ENCODE results near the gene CNTNAP3B. TPM values are rescaled to one million over a fixed set of nuclear protein-coding genes. Genes with fewer than 3 reads are reported as not detected.
A peak's percentile ranks its signal among the peaks of the same experiment; 100 is the strongest.
"Not testable (repeated sequence)": the region's sequence is repeated elsewhere in the genome, so short reads cannot be mapped to it uniquely, and the experiment has no call there.

The CNTNAP3B gene
- total RNA-seq, 2 experiments from 2014 or later: not detected

DNA sequence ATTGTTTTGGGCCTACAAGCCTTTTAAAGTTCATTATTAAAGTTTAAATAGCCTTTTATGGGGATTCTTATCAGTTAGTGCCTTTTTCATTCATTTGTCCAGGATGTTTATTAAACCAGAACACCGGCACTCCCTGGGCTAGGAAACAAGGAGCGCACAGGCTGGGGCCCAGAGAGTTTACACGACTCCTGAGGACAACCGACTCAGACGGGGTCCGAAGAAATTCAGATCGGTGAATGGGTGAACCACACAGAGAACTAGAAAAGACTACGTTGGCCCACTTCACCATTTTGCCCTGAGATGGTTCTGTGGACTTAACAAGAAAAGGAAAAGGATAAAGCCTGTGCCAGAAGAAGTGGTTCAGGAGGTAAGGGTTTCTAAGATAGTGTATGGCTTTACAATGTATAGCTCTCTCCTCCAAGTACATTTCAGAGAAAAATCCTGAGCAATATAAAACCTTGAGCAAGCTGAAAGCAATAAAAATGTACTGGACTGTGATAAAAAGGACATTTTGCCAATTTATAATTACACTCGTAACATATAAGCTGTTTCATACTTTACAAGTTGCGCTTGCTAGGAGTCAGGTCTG is 84.7 kb downstream of the CNTNAP3B start:
- H3K27ac Mint-ChIP-seq; intact Hi-C loops (cut with DNase I, micrococcal nuclease); H3K27ac ChIP-seq (ENCODE audit: low read depth in 1 of 2, low read length in 2 of 2); H3K4me1 ChIP-seq (ENCODE audit: insufficient read depth, low read length); H3K9me3 ChIP-seq (ENCODE audit: control insufficient read depth in 1 of 2, insufficient read depth in 1 of 2, low read length in 2 of 2); ATAC-seq (ENCODE audit: poor library complexity); DNase-seq; H3K4me3 Mint-ChIP-seq; H3K36me3 Mint-ChIP-seq (ENCODE audit: low read depth); CTCF ChIA-PET; H3K4me1 Mint-ChIP-seq (ENCODE audit: low read depth); H3K9me3 Mint-ChIP-seq; H3K27me3 ChIP-seq (ENCODE audit: control insufficient read depth in 1 of 2, insufficient read depth in 2 of 2, low read length in 2 of 2); H3K4me3 ChIP-seq (ENCODE audit: low read length); POLR2A ChIA-PET; H3K36me3 ChIP-seq (ENCODE audit: insufficient read depth, low read length); H3K27me3 Mint-ChIP-seq: not testable (repeated sequence)

DNA sequence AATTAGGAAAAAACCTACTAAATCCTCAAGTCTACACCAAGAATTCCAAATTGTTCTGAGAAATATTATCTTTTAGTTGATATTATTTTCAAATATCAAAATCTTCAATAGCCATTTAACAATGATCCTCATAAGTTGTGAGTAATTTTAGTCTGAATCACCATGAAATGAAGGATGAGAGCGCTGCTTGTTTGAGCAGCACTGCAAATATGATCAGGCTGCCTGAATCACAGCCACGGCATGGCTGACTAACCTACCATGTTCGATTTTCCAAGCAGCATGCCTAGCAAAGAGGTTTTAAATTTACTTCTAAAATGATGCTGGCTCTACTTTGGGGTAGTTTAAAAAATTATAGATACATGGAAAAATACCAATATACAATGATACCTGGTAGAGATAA is 95.7 kb downstream of the CNTNAP3B start:
- H3K4me1 Mint-ChIP-seq (ENCODE audit: low read depth); intact Hi-C loops (cut with DNase I, micrococcal nuclease): not testable (repeated sequence)

DNA sequence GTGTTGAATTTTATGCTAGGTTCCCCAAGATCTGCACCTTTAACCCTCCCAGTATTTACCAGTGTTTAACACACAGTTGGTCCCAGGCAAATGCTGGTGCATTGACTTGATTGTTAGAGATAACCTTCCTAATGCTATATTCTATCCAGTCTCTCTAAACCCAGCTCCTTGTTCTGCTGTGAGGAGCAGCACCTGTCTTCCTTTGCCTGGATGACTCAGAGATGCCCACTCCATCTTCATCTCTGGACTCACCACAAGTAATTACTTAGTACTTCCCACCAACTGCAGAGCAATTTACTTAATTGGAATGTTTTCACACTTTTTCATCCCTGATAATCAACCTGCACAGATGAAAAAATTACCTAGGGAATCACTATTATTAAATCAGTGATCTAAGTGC is 108.6 kb downstream of the CNTNAP3B start:
- H3K4me1 Mint-ChIP-seq (ENCODE audit: low read depth); H3K9me3 ChIP-seq (ENCODE audit: control insufficient read depth in 1 of 2, insufficient read depth in 1 of 2, low read length in 2 of 2); H3K4me3 Mint-ChIP-seq; intact Hi-C loops (cut with DNase I, micrococcal nuclease); H3K4me1 ChIP-seq (ENCODE audit: insufficient read depth, low read length); H3K27me3 ChIP-seq (ENCODE audit: control insufficient read depth in 1 of 2, insufficient read depth in 2 of 2, low read length in 2 of 2); ATAC-seq (ENCODE audit: poor library complexity); POLR2A ChIA-PET; H3K9me3 Mint-ChIP-seq; DNase-seq; H3K36me3 Mint-ChIP-seq (ENCODE audit: low read depth); CTCF ChIA-PET; H3K27me3 Mint-ChIP-seq; H3K27ac Mint-ChIP-seq; H3K4me3 ChIP-seq (ENCODE audit: low read length); H3K36me3 ChIP-seq (ENCODE audit: insufficient read depth, low read length); H3K27ac ChIP-seq (ENCODE audit: low read depth in 1 of 2, low read length in 2 of 2): not testable (repeated sequence)

More for the DNA sequence above, 95.7 kb downstream of the CNTNAP3B start:
- POLR2A ChIA-PET; H3K4me3 ChIP-seq (ENCODE audit: low read length); H3K36me3 ChIP-seq (ENCODE audit: insufficient read depth, low read length); H3K27ac Mint-ChIP-seq; H3K4me1 ChIP-seq (ENCODE audit: insufficient read depth, low read length); H3K27ac ChIP-seq (ENCODE audit: low read depth in 1 of 2, low read length in 2 of 2); H3K9me3 Mint-ChIP-seq; H3K4me3 Mint-ChIP-seq; CTCF ChIA-PET; H3K27me3 Mint-ChIP-seq; H3K36me3 Mint-ChIP-seq (ENCODE audit: low read depth); H3K27me3 ChIP-seq (ENCODE audit: control insufficient read depth in 1 of 2, insufficient read depth in 2 of 2, low read length in 2 of 2); H3K9me3 ChIP-seq (ENCODE audit: control insufficient read depth in 1 of 2, insufficient read depth in 1 of 2, low read length in 2 of 2); ATAC-seq (ENCODE audit: poor library complexity); DNase-seq: not testable (repeated sequence)

DNA sequence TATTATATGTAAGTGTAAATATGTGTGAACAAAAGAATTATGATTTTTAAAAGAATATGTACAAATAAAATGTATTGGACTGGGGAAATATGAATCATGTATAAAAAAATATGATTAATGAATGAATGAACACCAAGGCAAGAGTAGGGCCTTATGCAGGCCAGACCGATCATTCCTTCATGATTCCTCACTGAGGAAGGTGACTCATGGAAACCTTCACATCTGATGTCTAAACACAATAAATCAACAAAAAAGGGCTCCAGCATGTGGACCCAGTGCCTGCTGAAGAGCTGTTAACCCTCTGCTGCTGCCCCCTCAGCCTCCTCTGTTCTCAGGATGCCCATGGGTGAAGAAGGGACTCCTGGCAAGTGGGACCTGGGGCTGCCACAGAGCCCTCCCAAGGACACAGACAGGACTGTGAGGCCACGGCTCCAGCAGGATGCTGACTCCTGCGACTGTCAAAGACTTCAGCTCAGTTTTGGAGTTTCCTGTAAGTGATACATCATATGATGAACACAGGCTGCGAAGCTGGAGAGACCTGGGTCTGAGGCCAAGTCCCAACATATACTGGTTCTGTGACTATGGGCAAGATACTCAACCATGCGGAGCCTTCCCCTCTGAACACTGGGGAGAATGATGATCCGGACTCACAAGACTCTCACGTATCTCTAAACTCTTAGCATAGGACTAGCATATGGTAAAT is 110.9 kb downstream of the CNTNAP3B start:
- H3K27ac Mint-ChIP-seq; H3K9me3 Mint-ChIP-seq; H3K4me1 ChIP-seq (ENCODE audit: insufficient read depth, low read length); H3K27ac ChIP-seq (ENCODE audit: low read depth in 1 of 2, low read length in 2 of 2); POLR2A ChIA-PET; H3K36me3 ChIP-seq (ENCODE audit: insufficient read depth, low read length); H3K4me3 ChIP-seq (ENCODE audit: low read length); H3K4me3 Mint-ChIP-seq; H3K27me3 Mint-ChIP-seq; intact Hi-C loops (cut with DNase I, micrococcal nuclease); H3K27me3 ChIP-seq (ENCODE audit: control insufficient read depth in 1 of 2, insufficient read depth in 2 of 2, low read length in 2 of 2); H3K9me3 ChIP-seq (ENCODE audit: control insufficient read depth in 1 of 2, insufficient read depth in 1 of 2, low read length in 2 of 2); H3K36me3 Mint-ChIP-seq (ENCODE audit: low read depth); H3K4me1 Mint-ChIP-seq (ENCODE audit: low read depth); CTCF ChIA-PET; ATAC-seq (ENCODE audit: poor library complexity): not testable (repeated sequence)
- DNase-seq: peak in 1 of 14 experiments; percentile 0

DNA sequence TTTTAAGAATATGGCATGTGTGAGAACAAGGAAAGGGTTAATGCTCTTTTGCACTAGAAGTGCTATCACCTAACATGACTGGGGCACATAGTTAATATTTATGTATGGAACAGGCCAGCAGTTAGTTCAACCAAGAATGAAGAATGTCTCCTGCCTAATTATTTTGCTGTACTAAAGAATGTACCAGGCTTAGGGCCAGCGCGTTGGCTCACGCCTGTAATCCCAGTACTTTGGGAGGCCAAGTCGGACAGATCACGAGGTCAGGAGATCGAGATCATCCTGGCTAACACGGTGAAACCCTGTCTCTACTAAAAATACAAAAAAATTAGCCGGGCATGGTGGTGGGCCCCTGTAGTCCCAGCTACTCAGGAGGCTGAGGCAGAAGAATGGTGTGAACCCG is 114.9 kb downstream of the CNTNAP3B start:
- ATAC-seq (ENCODE audit: poor library complexity); H3K27ac ChIP-seq (ENCODE audit: low read depth in 1 of 2, low read length in 2 of 2); H3K27ac Mint-ChIP-seq; H3K9me3 Mint-ChIP-seq; H3K4me3 Mint-ChIP-seq; H3K9me3 ChIP-seq (ENCODE audit: control insufficient read depth in 1 of 2, insufficient read depth in 1 of 2, low read length in 2 of 2); H3K36me3 ChIP-seq (ENCODE audit: insufficient read depth, low read length); intact Hi-C loops (cut with DNase I, micrococcal nuclease); H3K27me3 ChIP-seq (ENCODE audit: control insufficient read depth in 1 of 2, insufficient read depth in 2 of 2, low read length in 2 of 2); H3K36me3 Mint-ChIP-seq (ENCODE audit: low read depth); H3K4me1 Mint-ChIP-seq (ENCODE audit: low read depth); H3K4me1 ChIP-seq (ENCODE audit: insufficient read depth, low read length); H3K27me3 Mint-ChIP-seq; H3K4me3 ChIP-seq (ENCODE audit: low read length); DNase-seq; POLR2A ChIA-PET; CTCF ChIA-PET: not testable (repeated sequence)

DNA sequence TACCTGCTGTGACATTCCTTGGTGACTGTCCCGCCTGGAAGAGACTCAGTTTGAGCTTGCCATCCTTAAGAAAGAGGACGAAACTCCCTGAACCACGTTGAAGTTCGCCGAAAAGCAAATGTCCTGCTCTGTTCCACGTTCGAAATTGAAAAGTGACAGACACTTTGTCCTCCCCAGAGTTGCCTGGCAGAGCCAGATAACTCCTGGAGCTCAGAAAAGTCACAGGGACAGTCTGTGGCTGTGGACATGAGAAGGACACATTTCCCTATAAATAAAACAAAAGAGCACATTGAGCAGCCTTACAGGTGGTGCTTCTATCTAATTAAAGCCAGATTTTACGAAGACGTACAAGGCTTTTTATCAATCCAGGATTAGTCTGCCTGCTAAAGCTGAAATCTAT is 137.6 kb downstream of the CNTNAP3B start:
- POLR2A ChIA-PET; H3K4me1 Mint-ChIP-seq (ENCODE audit: low read depth); H3K27ac ChIP-seq (ENCODE audit: low read depth in 1 of 2, low read length in 2 of 2); H3K4me3 Mint-ChIP-seq; H3K9me3 ChIP-seq (ENCODE audit: control insufficient read depth in 1 of 2, insufficient read depth in 1 of 2, low read length in 2 of 2); intact Hi-C loops (cut with DNase I, micrococcal nuclease); CTCF ChIA-PET; H3K27ac Mint-ChIP-seq; H3K27me3 Mint-ChIP-seq; H3K27me3 ChIP-seq (ENCODE audit: control insufficient read depth in 1 of 2, insufficient read depth in 2 of 2, low read length in 2 of 2); H3K36me3 ChIP-seq (ENCODE audit: insufficient read depth, low read length); DNase-seq; H3K4me1 ChIP-seq (ENCODE audit: insufficient read depth, low read length); H3K36me3 Mint-ChIP-seq (ENCODE audit: low read depth); H3K9me3 Mint-ChIP-seq; ATAC-seq (ENCODE audit: poor library complexity); H3K4me3 ChIP-seq (ENCODE audit: low read length): not testable (repeated sequence)

DNA sequence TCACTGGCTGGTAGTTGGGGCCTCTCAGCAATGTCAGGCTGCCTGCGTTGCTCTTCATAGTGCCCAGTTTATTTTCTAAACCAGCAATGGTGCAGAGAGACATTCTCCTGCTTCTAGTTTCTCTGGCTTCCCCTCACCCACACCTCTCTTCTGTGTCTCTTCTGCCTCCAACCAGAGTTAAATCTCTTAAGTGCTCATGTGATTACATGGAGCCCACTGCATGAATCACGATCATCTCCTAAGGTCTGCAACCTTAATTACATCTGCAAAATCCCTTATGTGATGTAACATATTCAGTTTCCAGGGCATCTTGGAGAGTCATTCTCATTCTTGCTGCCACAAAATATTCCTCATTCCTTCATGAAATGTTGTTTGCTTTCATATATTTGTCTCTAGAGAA is 149.0 kb downstream of the CNTNAP3B start:
- ATAC-seq (ENCODE audit: poor library complexity); H3K27ac ChIP-seq (ENCODE audit: low read depth in 1 of 2, low read length in 2 of 2); H3K36me3 ChIP-seq (ENCODE audit: insufficient read depth, low read length); H3K4me3 ChIP-seq (ENCODE audit: low read length); H3K4me1 Mint-ChIP-seq (ENCODE audit: low read depth); intact Hi-C loops (cut with DNase I, micrococcal nuclease); H3K4me1 ChIP-seq (ENCODE audit: insufficient read depth, low read length); H3K36me3 Mint-ChIP-seq (ENCODE audit: low read depth); H3K9me3 ChIP-seq (ENCODE audit: control insufficient read depth in 1 of 2, insufficient read depth in 1 of 2, low read length in 2 of 2); H3K27ac Mint-ChIP-seq; H3K4me3 Mint-ChIP-seq; CTCF ChIA-PET; H3K9me3 Mint-ChIP-seq; H3K27me3 Mint-ChIP-seq; DNase-seq; POLR2A ChIA-PET; H3K27me3 ChIP-seq (ENCODE audit: control insufficient read depth in 1 of 2, insufficient read depth in 2 of 2, low read length in 2 of 2): not testable (repeated sequence)
